Brain pericyte (primary cell): Measurements from ENCODE around the gene ZNF771.
"Not testable (repeated sequence)": the region's sequence is repeated elsewhere in the genome, so short reads cannot be mapped to it uniquely, and the experiment has no call there.

Source experiments
- DNase-seq: peaks from one replicate; pipeline ENCODE4 v3.0.0-alpha.2; 2012; ENCODE audit warnings: low read depth, low spot score

ZNF771 gene

DNA sequence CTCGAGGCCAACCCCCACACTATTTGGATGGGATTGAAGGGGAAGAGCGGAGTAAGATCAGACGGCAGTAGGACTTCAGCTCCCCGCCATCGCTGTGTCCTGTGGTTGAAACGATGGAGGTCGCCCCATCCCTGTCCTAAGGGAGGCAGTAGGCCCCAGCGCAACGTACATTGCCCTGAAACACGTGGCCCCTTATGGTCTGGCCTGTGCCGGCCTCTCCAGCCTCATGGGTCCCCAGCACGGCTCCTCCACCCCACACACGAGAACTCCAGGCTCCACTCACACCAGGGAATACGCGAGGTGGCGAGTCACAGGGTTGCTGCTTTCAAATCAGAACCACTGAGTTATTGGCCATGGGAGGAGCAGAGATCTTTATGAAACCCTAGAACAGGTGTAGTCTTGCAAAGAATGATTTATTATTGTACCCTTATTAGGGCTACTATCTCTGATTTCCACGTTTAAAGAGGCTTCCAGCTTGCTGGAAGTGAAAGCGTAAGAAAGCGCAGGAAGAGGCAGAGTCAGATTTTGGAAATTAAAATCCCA is 23.1 kb downstream of the ZNF771 start:
- DNase-seq = no peak

DNA sequence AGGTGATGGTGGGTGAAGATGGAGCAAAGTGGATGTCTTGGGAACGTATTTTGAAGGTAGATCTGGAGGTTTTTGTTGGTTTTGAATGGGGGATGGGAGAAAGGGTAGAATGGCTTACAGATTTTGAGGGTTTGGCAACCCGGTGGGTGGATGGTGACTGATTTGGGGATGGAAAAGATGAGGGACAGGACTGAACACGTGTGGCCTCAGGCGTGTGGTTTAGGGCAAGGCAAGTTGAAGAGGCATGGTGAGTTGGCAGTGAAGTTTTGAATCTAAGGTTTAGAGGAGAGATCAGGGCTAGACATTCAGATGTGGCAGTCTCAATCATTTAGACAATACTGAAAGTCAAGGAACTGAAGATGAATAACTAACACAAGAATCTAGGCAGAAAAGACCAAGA is 27.4 kb downstream of the ZNF771 start:
- DNase-seq = no peak

DNA sequence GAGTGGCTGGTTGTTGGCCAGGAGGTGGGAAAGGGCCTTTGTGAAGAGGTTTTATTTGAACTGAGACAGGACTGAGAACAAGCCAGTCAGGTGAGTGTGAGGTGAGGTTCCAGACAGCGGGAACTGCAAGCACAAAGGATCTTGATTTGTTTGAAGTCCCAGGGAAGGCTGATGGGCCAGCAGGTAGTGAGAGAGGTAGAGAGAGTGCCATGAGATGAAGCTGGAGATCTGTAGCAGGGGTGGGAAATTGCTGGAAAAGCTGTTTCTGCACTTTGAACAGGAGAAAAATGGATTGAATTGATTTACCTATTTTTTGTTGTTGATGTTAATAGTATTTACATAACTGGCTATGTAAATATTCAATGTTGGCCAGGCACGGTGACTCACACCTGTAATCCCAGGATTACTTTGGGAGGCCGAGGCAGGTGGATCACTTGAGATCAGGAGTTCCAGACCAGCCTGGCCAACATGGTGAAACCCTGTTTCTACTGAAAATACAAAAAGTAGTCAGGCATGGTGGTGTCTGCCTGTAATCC is 30.2 kb downstream of the ZNF771 start:
- no peak for DNase-seq

DNA sequence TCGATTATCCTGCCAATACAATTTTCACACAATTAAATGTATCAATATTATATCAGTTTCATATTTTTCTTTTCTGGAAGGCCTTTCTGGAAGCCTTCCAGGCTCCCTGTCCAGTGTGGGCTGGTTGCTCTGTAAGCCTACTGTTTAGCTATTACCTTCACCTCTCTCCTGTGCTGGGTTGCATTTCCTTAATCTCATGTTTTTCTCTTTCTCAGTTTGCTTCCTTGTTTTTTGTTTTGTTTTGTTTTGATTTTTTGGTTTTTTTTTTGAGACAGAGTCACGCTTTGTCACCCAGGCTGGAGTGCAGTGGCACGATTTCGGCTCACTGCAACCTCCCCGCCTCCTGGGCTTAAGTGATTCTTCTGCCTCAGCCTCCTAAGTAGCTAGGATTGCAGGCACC is 31.4 kb downstream of the ZNF771 start:
- no peak for DNase-seq

DNA sequence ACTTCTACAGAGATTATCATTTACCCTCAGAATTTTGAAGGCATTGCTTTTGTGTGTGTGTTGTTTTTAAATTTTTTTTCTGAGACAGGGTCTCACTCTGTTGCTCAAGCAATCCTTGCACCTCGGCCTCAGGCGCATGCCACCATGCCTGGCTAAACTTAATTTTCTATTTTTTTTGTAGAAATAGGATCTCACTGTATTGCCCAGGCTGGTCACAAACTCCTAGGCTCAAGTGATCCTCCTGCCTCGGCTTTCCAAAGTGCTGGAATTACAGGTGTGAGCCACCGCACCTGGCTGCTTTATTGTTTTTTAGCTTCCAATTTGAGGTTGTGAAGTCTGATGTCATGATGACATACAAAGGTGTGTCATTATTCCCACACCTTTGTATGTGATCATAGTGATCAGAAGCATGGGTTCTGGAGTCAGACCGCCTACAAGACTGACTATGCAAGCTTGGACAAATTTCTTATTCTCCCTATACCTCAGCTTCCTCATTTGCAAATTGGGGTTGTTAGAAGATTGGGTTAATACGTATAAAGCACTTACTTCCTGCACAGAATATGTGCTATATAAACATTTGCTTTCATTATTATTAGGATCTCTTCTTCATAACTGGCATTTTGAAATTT is 32.4 kb downstream of the ZNF771 start:
- DNase-seq = no peak

DNA sequence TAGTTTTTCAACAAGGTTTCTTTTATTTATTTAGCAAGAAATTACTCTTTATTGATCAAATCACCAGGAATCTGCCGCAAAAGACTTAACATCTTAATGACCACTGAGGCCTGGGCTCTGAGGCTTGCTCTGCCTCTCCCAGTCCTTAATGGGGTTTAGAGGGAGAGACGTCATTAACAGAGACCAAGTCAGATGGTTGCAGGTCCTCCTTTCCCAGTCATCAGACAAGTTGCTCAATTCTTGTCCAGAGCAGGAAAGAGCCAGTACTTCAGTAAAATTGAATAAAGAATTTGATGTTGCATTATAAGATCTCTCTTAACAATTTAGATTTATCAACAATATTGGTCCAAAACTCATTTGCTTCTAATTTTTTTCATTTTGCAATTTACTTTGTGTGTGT is 36.2 kb downstream of the ZNF771 start:
- DNase-seq = no peak

DNA sequence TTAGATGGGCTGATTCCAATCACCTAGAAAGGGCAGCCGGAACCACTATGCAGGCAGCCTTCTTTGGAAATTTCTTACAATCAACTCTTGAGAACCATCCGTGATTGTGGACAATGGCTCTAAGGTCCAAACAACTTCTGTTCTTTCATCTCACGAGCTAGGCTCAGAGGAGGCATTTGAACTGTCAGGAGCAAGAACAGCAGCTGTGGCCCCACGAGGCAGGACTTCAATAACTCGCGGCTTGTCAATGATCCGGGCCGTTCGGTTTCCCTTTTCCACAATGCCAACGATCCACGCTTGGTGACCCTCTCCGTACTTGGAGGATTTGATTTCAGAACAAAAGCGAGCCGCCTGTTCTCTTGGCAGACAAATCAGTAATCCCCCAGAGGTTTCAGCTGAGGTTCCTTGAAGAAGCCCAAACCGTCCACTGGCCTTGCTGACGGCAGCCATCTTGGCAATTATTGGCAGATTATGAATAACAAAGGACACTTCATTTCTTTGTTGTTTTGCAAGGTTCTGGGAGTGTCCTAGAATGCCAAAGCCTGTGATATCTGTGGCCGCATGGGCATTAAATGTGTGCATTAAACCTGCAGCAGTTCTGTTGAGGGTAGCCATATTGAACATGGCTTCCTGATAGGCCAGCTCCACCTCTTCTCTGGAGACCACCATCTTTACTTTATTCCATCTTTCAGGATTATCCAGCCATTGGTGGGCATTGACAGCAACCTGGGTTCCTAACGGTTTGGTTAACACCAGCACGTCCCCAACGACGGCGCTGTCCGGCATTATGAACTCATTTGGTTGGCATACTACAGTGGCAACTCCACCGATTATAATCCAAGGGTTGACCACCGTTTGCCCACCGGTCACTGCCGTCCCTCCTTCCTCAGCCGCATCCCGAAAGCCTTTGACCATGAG is 37.1 kb downstream of the ZNF771 start:
- no peak for DNase-seq

DNA sequence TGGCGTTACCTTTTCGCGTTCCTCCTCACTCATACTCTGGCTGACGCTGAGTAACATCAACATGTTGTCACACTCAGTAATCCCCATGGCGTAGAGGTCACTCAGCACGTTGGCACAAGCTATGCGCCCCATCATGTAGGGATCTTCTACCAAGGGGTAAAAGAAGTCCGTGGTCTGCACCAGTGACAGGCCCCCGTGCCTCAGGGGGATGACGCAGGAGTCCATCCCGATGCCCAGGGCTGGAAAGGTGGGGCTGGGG is 37.7 kb downstream of the ZNF771 start:
- DNase-seq = no peak

DNA sequence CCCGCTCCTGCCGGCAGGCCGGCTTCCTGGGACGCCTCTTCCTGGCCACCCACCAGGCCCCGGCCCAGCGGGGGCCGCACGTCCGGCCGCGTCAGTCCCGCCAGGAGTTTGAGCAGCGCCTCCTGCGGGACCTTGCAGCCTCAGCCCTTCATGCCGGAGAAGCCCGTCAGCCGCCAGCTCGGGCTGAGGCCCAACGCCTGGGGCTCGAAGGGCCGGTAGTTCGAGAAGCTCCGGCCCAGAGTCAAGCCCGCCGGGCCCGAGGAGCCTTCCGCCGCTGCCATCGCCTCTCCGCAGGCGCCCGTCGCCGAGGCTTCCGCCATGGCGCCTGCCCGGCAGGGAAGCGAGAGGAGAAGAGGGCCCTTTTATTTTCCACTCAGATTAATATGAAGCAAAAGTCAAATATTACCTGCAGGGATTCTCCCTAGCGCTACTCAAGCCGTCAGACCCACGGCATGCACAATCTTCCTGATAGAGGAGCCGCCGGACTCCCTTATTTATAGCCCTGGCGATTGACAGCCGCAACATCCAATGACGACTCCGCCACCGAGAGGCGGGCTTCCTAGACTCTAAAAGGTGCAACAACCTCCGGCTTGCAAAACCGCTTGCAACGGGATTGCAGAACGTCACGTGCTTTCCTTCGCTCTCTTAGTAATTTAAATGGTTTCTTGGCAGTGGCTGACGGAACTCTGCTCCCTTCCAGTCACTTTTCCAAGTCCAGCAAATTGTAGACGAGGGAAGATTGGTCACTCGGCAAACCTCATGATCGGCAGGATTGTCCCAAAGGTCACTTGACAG is 38.2 kb downstream of the ZNF771 start, which contains the start of gene SEPHS2:
Gene SEPHS2 (minus strand): TSS at position 467 of the 795 bp plus-strand sequence. CDS start 147 bp downstream, at position 320.
- DNase-seq = peak; percentile 83

DNA sequence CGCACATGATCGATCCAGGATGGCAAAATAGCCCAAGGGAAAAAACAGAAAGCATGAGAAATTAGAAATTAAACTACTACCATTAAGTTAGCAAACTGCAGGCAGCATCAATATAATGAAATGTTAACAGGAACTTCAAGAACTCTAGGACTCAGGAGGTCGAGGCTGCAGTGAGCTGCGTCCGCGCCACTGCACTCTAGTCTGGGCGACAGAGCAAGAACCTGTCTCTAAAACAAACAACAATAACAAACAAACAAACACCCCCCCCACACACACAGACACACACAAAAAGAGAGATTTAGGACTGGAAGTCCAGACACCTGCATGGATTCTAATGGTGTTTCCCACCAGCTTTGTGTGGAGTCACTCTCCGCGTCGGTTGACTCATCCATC is 38.8 kb downstream of the ZNF771 start:
- no peak for DNase-seq

DNA sequence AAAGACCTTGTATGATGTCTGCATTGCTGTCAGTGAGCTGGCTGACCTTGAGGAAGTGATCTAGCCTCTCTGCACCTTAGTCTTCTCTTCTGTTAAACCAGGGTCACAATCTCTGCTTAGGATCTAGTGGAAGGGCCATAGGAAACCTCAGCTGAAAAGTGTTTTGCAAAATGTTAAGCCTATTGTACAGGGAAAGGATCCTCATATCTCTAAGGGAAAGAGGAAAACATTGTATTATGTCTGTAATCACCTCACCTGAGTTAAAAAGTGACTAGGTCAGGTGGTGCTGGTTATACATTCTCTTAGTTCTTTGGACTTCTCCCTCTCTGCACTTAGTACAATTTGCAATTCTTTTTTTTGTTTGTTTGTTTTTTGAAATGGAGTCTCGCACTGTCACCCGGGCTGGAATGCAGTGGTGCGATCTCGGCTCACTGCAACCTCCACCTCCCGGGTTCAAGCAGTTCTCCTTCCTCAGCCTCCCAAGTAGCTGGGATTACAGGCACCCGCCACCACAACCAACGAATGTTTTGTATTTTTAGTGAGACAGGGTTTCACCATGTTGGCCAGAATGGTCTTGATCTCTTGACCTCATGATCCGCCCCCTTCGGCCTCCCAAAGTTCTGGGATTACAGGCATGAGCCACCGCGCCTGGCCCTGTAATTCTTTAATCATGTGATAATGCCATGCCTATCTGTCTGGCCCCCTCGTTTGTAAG is 40.3 kb downstream of the ZNF771 start:
- no peak for DNase-seq

DNA sequence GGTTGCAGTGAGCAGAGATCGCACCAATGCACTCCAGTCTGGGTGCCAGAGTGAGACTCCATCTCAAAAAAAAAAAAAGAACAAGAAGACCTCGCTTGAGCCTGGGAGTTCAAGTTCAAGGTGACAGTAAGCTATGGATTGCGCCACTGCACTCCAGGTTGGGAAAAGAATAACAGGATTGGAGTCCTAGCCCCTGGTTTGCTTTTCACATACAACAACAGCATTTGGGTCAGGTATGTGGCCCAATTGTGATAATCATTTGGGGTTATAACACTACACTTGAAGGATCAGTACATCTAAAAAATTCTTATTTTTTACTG is 41.7 kb downstream of the ZNF771 start:
- DNase-seq = no peak

DNA sequence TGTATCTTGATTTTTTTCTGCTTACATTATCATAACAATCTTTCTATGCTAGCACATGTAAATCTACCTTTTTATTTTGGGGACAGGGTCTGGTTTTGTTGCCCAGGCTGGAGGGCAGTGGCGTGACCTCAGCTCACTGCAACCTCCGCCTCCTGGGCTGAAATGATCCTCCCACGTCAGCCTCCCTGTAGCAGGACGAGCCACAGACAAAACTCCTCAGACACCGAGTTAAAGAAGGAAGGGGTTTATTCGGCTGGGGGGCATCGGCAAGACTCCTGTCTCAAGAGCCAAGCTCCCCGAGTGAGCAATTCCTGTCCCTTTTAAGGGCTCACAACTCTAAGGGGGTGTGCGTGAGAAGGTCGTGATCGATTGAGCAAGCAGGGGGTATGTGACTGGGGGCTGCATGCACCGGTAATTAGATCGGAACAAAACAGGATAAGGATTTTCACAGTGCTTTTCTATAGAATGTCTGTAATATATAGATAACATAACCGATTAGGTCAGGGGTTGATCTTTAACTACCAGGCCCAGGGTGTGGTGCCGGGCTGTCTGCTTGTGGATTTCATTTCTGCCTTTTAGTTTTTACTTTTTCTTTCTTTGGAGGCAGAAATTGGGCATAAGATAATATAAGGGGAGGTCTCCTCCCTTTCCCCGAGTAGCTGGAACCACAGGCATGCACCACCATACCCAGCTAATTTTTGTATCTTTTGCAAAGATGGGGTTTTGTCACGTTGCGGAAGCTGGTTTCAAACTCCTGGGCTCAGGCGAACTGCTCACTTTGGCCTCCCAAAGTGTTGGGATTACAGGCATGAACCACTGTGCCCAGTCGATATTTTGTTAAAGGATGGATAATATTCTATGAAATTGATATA is 45.5 kb downstream of the ZNF771 start:
- not testable (repeated sequence) for DNase-seq

DNA sequence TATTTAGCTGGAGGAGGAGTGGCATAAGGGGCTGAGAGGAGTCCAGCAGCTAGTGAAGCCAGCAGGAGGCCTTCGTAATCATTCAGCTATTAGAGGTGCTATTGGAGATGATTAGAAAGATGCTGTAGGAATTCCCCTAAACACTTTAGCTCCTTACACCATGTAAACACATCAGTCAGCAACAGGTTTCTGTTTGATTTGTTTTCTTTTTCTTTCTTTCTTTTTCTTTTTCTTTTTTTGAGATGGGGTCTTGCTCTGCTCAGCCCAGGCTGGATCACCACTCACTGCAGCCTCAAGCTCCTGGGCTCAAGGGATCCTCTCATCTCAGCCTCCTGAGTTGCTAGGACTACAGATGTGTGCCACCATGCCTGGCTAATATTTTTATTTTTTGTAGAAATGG is 48.9 kb downstream of the ZNF771 start:
- no peak for DNase-seq

DNA sequence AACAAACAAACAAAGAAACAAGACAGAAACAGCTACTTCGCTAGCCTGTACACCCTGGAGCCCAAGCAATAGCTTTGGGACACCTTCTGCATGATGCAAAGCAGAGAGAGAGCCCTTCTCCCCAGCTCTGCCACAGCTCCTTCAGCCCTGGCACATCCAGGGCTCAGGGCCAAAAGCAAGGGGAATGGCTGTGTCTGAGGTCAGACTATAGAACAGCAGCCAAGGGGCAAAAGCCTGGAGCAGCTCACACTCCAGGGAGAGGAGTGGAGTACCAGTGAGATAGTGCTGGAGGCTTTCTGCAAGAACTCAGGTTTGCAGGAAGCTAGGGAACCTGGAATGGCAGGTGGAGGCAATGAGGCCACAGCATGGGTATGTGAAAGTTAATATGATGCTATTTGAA is 49.9 kb downstream of the ZNF771 start:
- DNase-seq = no peak

DNA sequence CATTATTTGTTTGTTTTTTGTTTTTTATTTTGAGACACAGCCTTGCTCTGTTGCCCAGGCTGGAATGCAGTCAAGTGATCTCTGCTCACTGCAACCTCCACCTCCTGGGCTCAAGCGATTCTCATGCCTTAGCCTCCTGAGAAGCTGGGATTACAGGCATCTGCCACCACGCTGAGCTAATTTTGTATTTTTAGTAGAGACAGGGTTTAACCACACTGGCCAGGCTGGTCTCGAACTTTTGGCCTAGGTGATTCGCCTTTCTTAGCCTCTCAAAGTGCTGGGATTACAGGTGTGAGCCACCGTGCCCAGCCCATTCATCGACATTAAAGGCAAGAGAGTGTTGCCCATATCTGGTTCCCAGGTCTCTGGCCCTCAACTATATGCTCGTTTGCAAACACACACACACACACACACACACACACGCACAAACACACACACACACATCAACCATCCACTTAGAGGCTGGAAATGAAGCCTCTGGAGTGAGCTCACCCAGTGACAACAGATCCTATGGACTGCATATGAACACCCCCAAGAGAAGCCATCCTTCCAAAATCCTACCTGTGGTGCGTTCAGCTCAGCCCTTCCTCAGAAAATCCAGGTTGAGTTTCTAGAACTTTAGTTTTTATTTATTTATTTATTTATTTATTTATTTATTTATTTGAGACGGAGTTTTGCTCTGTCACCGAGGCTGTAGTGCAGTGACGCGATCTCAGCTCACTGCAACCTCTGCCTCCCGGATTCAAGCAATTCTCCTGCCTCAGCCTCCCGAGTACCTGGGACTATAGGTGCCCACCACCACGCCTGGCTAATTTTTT is 50.5 kb downstream of the ZNF771 start:
- no peak for DNase-seq

DNA sequence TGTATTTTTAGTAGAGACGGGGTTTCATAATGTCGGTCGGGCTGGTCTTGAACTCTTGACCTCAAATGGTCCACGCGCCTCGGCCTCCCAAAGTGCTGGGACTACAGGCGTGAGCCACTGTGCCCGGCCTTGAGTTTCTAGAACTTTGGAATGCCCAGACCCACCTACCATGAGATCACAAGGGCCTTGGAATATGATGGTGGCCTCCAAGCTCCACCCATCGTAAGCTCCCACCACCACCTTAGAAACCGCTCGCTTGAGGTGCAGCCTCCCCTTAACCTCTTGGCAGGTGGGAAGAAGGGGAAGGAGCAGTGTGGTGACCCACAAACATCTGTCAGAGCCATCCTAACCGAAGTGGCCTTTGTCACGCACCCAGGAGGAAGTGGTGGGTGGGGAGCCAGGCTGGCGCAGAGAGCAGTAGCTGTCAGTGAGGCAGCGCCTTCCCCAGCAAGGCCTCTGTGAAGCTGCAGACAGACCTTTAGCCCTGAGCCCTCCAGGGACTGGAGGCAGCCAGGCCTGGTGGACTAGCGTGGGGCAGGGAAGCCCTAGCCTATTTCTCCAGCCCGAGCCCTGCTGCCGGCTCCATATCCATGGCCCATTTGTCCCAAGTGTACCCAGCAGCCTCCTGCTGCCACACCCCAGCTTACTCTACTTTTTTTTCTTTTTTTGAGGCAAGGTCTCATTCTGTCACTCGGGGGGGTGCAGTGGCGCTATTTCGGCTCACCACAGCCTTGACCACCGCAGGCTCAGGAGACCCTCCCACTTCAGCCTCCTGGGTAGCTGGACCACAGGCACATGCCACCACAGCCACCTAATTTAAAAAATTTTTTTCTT is 51.4 kb downstream of the ZNF771 start:
- DNase-seq = no peak

DNA sequence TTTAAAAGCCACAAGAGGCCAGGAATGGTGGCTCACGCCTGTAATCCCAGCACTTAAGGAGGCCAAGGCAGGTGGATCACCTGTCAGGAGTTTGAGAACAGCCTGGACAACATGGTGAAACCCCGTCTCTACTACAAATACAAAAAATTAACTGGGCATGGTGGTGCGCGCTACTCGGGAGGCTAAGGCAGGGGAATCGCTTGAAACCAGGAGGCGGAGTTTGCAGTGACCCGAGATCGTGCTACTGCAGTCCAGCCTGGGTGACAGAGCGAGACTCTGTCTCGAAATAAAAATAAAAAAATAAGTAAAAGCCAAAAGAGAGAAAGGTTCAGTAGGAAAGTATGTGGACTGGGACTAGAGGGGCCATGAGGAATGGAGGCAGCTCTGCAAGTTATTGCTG is 52.0 kb downstream of the ZNF771 start:
- no peak for DNase-seq

DNA sequence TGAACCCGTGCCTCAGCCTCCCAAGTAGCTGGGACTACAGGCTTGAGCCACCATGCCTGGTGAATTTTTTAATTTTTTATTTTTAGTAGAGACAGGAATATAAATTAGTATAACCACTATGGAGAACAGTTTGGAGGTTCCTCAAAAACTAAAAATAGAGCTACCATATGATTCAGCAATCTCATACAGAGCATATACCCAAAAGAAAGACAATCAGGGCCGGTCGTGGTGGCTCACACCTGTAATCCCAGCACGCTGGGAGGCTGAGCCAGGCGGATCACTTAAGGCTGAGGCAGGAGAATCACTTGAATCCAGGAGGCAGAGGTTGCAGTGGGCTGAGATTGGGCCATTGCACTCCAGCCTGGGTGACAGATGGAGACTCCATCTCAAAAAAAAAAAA is 54.0 kb downstream of the ZNF771 start:
- not testable (repeated sequence) for DNase-seq
